GM23338 (cell line): ENCODE measurements around the gene PXMP4. TPM values are rescaled to one million over a fixed set of nuclear protein-coding genes. Genes with fewer than 3 reads are reported as not detected.

Experiments used
- ATAC-seq: fragments of 200-7000 bp; cut with Tn5 transposase; 3 replicates; pipeline ENCODE4 v1.9.1; 2020
- DNase-seq: peaks from one replicate; pipeline ENCODE4 v3.0.0-alpha.2; 2015; ENCODE audit warnings: low spot score
- H2AFZ ChIP-seq: fragments of 200-600 bp; sonication (generic); 2 replicates; pipeline ENCODE4 v1.8.0; 2016; ENCODE audit warnings: antibody characterized with exemption, mild to moderate bottlenecking, moderate library complexity
- H3F3A ChIP-seq: fragments of 200-600 bp; sonication (generic); replicated peaks from 2 replicates; pipeline ENCODE4 v1.8.0; 2017; ENCODE audit warnings: antibody characterized with exemption, mixed run types, low read depth
- H3K27ac ChIP-seq: fragments of 200-600 bp; sonication (generic); 2 replicates; pipeline ENCODE4 v1.6.1; 2016; ENCODE audit warnings: low read depth
- H3K27me3 ChIP-seq: fragments of 200-600 bp; sonication (generic); 2 replicates; pipeline ENCODE4 v1.8.0; 2016; ENCODE audit warnings: mild to moderate bottlenecking, mixed run types, moderate library complexity; ENCODE audit not compliant: insufficient read depth
- H3K36me3 ChIP-seq: fragments of 200-600 bp; sonication (generic); 2 replicates; pipeline ENCODE4 v1.8.0; 2016; ENCODE audit warnings: mild to moderate bottlenecking; ENCODE audit not compliant: insufficient read depth
- H3K4me1 ChIP-seq: fragments of 200-600 bp; sonication (generic); 2 replicates; pipeline ENCODE4 v1.8.0; 2016; ENCODE audit warnings: mild to moderate bottlenecking, moderate library complexity; ENCODE audit not compliant: insufficient read depth
- H3K4me2 ChIP-seq: fragments of 200-600 bp; sonication (generic); 2 replicates; pipeline ENCODE4 v1.7.1; 2017; ENCODE audit warnings: mixed run types
- H3K4me3 ChIP-seq: fragments of 200-600 bp; sonication (generic); 2 replicates; pipeline ENCODE4 v1.6.1; 2016; ENCODE audit warnings: mixed run types
- H3K79me2 ChIP-seq: fragments of 200-600 bp; sonication (generic); replicated peaks from 2 replicates; pipeline ENCODE4 v1.8.0; 2017; ENCODE audit warnings: mild to moderate bottlenecking; ENCODE audit not compliant: insufficient read depth
- H3K9me2 ChIP-seq: fragments of 200-600 bp; sonication (generic); 2 replicates; pipeline ENCODE4 v1.8.0; 2017; ENCODE audit not compliant: insufficient read depth
- H4K20me1 ChIP-seq: fragments of 200-600 bp; sonication (generic); replicated peaks from 2 replicates; pipeline ENCODE4 v1.8.0; 2017; ENCODE audit warnings: mild to moderate bottlenecking; ENCODE audit not compliant: insufficient read depth
- H3K27ac Mint-ChIP-seq: 2 replicates; pipeline ENCODE4 v1.8.0; 2020; ENCODE audit warnings: inconsistent platforms, mild to moderate bottlenecking, moderate library complexity, mixed read lengths
- H3K27me3 Mint-ChIP-seq: 3 replicates; pipeline ENCODE4 v1.8.0; 2022; ENCODE audit warnings: low read depth, mild to moderate bottlenecking, moderate library complexity, mixed read lengths, inconsistent platforms; ENCODE audit not compliant: insufficient read depth, poor library complexity
- H3K36me3 Mint-ChIP-seq: 3 replicates; pipeline ENCODE4 v1.8.0; 2021; ENCODE audit warnings: low read depth, mild to moderate bottlenecking, inconsistent platforms, moderate library complexity, mixed read lengths
- H3K4me1 Mint-ChIP-seq: 3 replicates; pipeline ENCODE4 v1.8.0; 2020; ENCODE audit warnings: mild to moderate bottlenecking, inconsistent platforms, mixed read lengths
- H3K4me3 Mint-ChIP-seq: 3 replicates; pipeline ENCODE4 v1.8.0; 2021; ENCODE audit warnings: moderate library complexity, mild to moderate bottlenecking, inconsistent platforms, mixed read lengths
- H3K9me3 Mint-ChIP-seq: 3 replicates; pipeline ENCODE4 v1.8.0; 2020; ENCODE audit warnings: moderate library complexity, mild to moderate bottlenecking, inconsistent platforms, mixed read lengths
- CREB1 ChIP-seq: fragments of 250-450 bp; sonication (Bioruptor Pico); IDR thresholded peaks from 2 replicates; pipeline ENCODE4 v1.5.0; 2020; ENCODE audit warnings: low read depth, mild to moderate bottlenecking, moderate library complexity
- EZH2 ChIP-seq: fragments of 200-600 bp; sonication (generic); IDR thresholded peaks from one replicate; pipeline ENCODE4 v1.8.0; 2017; ENCODE audit warnings: antibody characterized with exemption, mild to moderate bottlenecking, low read depth; ENCODE audit not compliant: unreplicated experiment
- JUNB ChIP-seq: IDR thresholded peaks from one replicate; pipeline ENCODE4 v1.6.1; 2016; ENCODE audit warnings: antibody characterized with exemption; ENCODE audit not compliant: unreplicated experiment
- NANOG ChIP-seq: IDR thresholded peaks from 2 replicates; pipeline ENCODE4 v1.6.1; 2016; ENCODE audit warnings: antibody characterized with exemption, borderline replicate concordance
- POLR2AphosphoS5 ChIP-seq: IDR thresholded peaks from 2 replicates; pipeline ENCODE4 v1.6.1; 2016; ENCODE audit warnings: antibody characterized with exemption, low read depth
- ZNF114 ChIP-seq: fragments of 250-450 bp; sonication (Bioruptor Pico); IDR thresholded peaks from 2 replicates; pipeline ENCODE4 v1.5.0; 2020; ENCODE audit warnings: mild to moderate bottlenecking, moderate library complexity
- polyA plus RNA-seq: library from polyadenylated mRNA; unstranded; fragments of >200 nt; fragmentation: Nextera tagmentation; extraction: Ambion mirVana; gene quantifications from 2 replicates; pipeline ENCODE4 v1.2.1, GENCODE V29; 2016
- total RNA-seq: library from RNA; depleted of rRNA; stranded (reverse); fragments of >200 nt; shearing (Covaris generic); gene quantifications from 2 replicates; pipeline ENCODE4 v1.2.3, GENCODE V29; 2014
- TF ChIP-seq, protein P1 (sequence below): IDR thresholded peaks from 2 replicates; pipeline ENCODE4 v1.6.1; 2016; ENCODE audit warnings: antibody characterized with exemption
- TF ChIP-seq, protein P2 (sequence below), 2 experiments: fragments of 200-600 bp in 1 of 2; sonication (generic) in 1 of 2; conservative IDR thresholded peaks; 2 replicates each; pipeline versions ENCODE4 v1.5.1 to v1.6.1; 2016 to 2017; ENCODE audit warnings: antibody characterized with exemption in 2 of 2, low read depth in 2 of 2, mild to moderate bottlenecking in 2 of 2, moderate library complexity in 1 of 2
- TF ChIP-seq, protein P3 (sequence below): IDR thresholded peaks from one replicate; pipeline ENCODE4 v1.6.1; 2018; ENCODE audit warnings: antibody characterized with exemption; ENCODE audit not compliant: unreplicated experiment

The PXMP4 gene
- total and polyA plus RNA-seq, 2 experiments from 2014 or later = 1.2 to 3.5 TPM

DNA sequence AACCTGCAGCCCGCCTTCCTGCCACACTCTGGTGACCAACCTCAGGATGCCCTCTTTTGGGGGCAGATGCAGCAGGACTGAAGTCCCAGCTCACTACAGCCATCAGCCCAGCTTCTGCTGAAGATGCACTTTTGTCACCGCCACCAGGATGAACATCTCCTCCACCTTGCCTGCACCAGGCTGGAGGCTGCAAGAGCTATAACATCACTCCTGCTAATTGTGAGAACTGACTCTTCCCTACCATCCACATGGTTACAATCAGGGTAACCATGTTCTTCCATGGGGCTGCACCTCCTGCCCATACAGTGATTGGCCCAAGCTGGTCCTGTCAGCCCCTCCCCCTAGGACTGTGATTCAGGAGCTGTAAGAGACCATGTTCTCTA lies 55.4 kb downstream of the PXMP4 start (continued):
- TF ChIP-seq, protein P1, sequence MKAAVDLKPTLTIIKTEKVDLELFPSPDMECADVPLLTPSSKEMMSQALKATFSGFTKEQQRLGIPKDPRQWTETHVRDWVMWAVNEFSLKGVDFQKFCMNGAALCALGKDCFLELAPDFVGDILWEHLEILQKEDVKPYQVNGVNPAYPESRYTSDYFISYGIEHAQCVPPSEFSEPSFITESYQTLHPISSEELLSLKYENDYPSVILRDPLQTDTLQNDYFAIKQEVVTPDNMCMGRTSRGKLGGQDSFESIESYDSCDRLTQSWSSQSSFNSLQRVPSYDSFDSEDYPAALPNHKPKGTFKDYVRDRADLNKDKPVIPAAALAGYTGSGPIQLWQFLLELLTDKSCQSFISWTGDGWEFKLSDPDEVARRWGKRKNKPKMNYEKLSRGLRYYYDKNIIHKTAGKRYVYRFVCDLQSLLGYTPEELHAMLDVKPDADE = no peak
- no peak for TF ChIP-seq POLR2AphosphoS5
- no peak for TF ChIP-seq CREB1 (CRISPR knock-in tag)
- no peak for TF ChIP-seq NANOG
- no peak for TF ChIP-seq EZH2
- TF ChIP-seq, protein P2, sequence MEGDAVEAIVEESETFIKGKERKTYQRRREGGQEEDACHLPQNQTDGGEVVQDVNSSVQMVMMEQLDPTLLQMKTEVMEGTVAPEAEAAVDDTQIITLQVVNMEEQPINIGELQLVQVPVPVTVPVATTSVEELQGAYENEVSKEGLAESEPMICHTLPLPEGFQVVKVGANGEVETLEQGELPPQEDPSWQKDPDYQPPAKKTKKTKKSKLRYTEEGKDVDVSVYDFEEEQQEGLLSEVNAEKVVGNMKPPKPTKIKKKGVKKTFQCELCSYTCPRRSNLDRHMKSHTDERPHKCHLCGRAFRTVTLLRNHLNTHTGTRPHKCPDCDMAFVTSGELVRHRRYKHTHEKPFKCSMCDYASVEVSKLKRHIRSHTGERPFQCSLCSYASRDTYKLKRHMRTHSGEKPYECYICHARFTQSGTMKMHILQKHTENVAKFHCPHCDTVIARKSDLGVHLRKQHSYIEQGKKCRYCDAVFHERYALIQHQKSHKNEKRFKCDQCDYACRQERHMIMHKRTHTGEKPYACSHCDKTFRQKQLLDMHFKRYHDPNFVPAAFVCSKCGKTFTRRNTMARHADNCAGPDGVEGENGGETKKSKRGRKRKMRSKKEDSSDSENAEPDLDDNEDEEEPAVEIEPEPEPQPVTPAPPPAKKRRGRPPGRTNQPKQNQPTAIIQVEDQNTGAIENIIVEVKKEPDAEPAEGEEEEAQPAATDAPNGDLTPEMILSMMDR (conservative IDR thresholded peaks at IDR 0.05; ENCODE audit: low read depth in 2 of 2) = no peak
- no peak for TF ChIP-seq JUNB
- TF ChIP-seq, protein P3, sequence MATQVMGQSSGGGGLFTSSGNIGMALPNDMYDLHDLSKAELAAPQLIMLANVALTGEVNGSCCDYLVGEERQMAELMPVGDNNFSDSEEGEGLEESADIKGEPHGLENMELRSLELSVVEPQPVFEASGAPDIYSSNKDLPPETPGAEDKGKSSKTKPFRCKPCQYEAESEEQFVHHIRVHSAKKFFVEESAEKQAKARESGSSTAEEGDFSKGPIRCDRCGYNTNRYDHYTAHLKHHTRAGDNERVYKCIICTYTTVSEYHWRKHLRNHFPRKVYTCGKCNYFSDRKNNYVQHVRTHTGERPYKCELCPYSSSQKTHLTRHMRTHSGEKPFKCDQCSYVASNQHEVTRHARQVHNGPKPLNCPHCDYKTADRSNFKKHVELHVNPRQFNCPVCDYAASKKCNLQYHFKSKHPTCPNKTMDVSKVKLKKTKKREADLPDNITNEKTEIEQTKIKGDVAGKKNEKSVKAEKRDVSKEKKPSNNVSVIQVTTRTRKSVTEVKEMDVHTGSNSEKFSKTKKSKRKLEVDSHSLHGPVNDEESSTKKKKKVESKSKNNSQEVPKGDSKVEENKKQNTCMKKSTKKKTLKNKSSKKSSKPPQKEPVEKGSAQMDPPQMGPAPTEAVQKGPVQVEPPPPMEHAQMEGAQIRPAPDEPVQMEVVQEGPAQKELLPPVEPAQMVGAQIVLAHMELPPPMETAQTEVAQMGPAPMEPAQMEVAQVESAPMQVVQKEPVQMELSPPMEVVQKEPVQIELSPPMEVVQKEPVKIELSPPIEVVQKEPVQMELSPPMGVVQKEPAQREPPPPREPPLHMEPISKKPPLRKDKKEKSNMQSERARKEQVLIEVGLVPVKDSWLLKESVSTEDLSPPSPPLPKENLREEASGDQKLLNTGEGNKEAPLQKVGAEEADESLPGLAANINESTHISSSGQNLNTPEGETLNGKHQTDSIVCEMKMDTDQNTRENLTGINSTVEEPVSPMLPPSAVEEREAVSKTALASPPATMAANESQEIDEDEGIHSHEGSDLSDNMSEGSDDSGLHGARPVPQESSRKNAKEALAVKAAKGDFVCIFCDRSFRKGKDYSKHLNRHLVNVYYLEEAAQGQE = no peak

DNA sequence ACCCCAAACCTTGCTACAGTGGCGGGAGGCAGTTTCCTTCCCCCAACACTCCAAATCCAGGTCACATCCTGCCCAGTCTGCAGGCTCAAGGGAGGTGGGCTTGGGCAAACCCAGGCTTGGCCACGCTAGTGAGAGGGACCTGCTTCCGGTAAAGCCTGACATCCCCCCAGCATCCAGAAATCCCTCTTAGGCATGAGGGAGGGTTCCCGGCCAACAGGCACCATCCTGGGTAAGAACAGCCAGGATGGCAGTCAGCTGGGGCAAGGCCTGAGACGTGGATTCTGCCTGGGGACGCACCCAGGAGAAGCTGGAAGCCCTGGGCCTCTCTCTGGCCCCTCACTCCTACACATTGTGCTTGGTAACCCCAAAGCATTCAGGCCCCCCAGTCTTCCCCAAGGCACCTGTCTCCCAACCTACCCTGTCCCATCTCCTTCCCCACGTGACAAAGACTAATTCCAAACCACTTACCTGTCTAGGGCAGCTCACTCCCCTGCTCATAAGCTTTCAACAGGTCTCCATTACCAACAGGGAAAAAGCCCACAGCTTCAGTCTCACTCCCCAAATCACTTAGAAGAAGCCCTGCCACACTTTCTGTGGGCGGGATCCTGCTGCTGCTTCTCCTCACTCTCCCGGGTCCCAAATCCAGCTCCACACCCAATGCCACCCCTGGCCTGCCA lies 55.9 kb downstream of the PXMP4 start:
- peak overlapping the region; percentile 96 for H2AFZ ChIP-seq
- 0 out of 2 replicates have a peak overlapping the region, but pooled peaks have one; percentile 26 for H3K27ac ChIP-seq
- peak; percentile 46 for DNase-seq
- TF ChIP-seq POLR2AphosphoS5 = no peak
- TF ChIP-seq, protein P2 (conservative IDR thresholded peaks at IDR 0.05; ENCODE audit: low read depth in 2 of 2) = no peak
- TF ChIP-seq CREB1 (CRISPR knock-in tag) = no peak
- TF ChIP-seq ZNF114 (CRISPR knock-in tag) = no peak

More for the DNA sequence above, 55.9 kb downstream of the PXMP4 start:
- Mint-ChIP-seq H3K27me3 (peaks cover 23% of the 10 kb centered on the region), H3K27ac (peak overlapping the region; percentile 52), H3K4me1 (peaks cover 28% of the 10 kb centered on the region), H3K9me3 (no peaks in the 10 kb centered on the region), H3K4me3 (peak overlapping the region; percentile 76), H3K36me3 (peaks cover 12% of the 10 kb centered on the region)
- Histone ChIP-seq H3K4me2 (peak overlapping the region; percentile 91), H3K36me3 (no peaks in the 10 kb centered on the region), H4K20me1 (peaks cover 3% of the 10 kb centered on the region), H3K4me3 (peak overlapping the region; percentile 90), H3K9me2 (no peaks in the 10 kb centered on the region), H3K4me1 (peaks cover 14% of the 10 kb centered on the region; the same call in 1 of the 2 replicates), H3K27me3 (peaks cover 17% of the 10 kb centered on the region; the same call in 1 of the 2 replicates), H3F3A (peaks cover 11% of the 10 kb centered on the region; the same call in 1 of the 2 replicates), H3K79me2 (no peaks in the 10 kb centered on the region)
- ATAC-seq = no peak
